GM19438 (cell line): ENCODE data around the gene RAPGEF4.

ENCODE experiments used
- ATAC-seq: cut with Tn5 transposase; IDR thresholded peaks from one replicate; pipeline ENCODE4 v1.9.1; 2021; ENCODE audit warnings: low read depth; ENCODE audit not compliant: unreplicated experiment

The RAPGEF4 gene

DNA sequence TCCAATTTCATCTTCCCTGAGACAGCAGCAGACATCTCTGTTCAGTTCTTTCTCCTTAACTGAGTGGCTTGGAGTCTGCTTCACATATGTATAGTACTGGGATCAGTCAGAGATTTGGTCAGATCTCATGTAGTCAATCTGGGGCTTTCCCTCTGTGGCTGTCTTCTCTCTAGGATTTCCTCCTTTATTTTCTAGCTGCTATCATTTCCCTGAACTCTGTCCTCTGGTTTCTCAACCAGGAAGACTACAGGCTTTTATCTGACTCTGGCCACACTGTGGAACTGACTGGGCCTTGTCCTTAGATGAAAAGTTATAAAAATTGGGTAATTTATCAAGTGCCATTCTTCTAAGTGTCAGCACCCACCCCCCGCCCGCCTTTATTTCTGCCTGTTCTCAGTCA is 121.0 kb downstream of the RAPGEF4 start:
- no peak for ATAC-seq

DNA sequence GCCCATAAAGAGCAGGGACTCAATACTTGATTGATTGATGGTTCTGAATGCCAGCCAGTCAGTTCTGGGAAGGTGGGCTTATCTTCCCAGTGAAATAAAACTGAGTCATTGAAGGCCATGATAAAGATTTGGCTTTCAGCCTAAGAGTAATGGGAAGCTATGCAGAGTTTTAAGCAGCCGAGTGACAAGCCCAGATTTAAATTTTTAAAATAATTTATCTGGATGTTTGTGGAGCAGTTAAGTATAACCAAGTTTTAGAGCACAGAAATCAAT is 122.8 kb downstream of the RAPGEF4 start:
- ATAC-seq = no peak

DNA sequence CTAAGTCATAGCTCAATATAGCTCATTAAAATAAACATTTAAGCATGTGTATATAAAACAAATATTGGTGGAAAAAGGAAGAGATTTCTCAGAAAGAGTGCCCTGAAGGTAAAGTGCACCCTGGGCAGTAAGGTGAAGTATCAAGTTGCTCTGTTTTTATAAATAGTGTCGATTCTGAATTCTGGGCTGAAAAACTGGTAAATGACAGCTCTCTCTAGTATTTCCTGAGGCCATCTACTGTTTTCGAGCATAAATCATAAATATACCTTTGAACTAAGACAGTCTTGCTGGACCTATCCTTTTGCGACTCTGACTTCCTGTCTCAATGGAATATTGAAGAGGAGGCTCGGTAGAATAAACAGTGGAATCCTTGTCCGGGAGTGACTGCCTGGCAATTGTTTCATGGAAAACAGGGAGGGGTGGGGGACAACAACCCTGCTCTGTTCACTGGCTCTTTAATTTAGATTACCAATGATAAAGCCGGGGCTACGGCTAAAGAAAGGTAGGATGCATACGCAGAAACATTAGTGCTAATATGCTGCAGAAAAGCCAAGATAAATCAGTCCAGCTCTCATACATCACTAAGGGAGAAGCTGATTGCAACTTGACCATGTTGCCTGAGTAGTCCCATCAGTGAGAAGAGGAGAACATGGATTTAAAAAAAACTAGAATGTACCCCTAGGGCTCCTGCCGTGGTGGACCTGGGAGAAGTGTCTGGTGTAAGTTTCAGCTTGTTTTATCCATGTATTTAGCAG is 124.1 kb downstream of the RAPGEF4 start:
- no peak for ATAC-seq

DNA sequence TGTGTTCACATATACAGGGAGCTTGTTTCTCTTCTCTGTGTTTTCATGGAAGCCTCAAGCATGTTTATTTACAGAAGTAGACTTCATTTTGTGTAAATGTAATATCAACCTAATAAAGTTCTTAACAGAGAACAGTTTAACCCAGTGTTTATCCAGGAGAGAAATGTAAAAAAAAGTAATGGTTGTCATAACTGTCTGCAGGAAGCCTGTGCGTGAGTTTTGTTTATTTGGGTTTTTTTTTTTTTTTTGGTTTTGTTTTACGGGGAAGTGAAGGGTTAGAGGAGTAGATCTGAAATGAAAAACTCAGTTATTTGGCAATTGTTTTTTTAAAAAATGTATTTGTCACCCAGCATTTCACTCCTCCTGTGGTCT is 124.7 kb downstream of the RAPGEF4 start:
- ATAC-seq = no peak

DNA sequence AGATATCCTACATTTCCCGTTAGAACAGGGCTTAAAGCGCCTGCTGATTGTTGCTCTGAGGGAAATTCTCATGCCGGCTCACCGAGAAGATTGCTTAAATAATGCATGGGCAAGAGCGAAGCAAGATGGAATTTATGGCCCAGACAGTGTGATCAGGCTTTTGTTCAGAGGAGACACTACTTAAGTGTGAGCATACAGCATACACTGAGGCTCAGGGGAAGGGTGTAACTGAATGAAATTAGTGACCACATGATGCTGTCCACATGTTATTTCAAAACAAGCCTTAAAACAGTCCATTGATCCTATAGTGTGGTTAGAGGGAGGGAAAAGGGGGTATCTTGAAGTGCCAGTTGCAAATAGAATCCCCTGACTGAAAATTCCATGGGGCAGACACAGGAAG is 125.5 kb downstream of the RAPGEF4 start:
- no peak for ATAC-seq

DNA sequence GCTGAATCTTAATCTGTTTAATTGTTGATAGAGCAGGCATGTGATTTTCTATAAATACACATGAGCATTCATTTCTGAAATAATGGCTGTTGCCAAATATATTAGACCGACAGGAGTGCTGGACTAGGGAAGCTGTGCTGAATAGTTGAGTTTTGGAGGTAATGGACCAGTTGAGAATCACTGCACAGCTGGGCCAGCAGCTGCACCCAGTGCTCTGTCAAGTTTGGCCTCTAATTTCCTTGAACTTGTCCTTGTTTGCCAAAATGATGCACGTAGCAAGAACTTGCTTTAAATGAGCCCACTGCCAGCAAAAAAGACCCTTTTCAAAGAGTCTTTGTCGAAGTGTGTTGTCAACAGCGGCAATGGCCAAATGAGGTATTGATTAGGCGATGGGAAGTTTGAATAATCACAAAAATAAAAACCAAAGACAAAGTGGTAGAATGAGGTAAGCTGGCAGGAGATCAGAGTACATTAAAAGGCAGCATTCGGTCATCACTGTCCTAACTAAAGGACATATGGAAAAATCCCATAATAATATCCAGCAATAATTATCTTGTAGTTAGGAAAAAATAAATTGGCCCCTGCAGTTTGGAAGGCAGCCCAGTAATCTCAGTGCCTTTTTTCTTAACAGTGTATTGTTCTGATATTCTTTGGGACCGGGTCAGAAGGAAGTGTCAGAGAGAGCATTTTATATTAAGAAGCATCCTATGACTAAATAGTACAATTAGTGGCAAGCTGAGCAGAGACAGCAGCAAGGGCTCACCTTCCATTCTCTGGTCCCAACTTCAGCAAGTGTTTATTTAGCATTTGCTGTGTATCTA is 126.2 kb downstream of the RAPGEF4 start:
- no peak for ATAC-seq

DNA sequence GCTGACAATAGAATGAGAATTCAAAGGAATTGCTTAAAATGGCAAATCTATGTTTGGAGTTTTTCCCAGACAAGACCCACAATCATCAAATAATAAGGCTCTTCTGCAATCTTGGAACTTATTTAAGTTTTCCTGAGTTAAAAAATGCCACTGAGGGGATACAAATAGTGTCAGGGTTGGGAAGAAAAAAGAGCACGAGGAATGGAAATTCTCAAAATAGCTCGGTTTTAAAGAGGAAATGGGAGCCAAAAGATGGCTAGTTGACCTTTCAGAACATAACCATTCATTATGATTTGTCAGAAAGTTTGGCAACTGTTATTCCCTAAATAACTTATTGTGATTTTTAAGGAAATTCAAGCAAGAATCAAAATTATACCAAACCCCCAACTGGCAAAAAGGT is 127.7 kb downstream of the RAPGEF4 start:
- ATAC-seq = no peak

DNA sequence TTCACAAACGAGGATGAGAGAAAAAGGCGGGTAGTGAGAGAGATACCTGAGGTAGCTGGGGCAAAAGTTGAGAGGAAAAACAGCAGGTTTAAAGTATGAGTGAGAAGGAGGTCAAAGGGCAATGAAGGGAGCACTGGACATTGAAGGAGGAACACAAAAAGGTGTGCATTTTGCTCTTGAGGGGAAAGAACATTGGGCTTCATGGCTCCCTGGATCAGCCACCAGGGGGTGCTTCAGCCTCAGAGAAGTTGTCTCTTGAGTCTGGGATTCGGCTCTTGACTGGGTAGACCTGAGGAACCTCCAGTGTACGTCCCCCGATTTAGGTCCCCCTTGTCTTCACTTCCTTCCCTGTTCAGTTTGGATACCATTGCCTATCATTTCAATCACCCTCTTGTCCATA is 128.5 kb downstream of the RAPGEF4 start:
- ATAC-seq = no peak

DNA sequence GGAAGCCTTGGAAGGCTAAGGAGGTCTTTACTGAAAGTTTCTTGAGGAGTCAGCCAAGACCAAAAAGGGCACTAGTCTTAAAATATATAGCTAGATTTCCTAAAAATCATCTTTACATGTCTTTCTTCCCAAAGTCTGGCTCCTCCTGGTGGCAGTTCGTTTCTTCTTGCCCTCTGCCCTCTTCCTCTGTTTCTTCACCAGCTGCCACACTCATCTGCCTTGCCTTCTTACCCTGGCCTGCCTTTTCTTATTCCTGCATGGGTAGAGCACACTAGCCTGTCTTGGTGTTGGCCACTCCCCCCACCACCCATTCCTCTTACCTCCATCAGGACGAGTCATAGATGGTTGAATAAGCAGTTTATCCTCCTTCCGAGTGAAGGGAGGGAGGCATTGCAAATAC is 129.8 kb downstream of the RAPGEF4 start:
- no peak for ATAC-seq

DNA sequence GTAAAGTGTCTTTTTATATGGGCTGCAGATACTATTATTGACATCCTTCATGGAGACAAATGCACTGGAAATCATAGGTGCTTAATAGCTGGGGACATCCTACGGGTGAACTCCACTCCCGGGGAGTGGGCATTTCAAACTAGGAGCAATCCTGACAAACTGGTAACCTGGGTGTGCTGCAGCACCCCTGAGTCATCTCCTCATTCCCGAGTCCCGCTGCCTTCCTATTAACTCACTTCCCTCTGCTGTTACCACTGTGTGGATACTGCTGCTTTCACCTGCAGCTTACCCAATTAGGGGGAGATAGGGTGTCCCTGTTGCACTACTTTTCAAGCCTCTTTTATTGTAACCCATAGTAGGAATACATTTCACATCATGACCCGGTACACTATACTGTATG is 134.2 kb downstream of the RAPGEF4 start:
- no peak for ATAC-seq

DNA sequence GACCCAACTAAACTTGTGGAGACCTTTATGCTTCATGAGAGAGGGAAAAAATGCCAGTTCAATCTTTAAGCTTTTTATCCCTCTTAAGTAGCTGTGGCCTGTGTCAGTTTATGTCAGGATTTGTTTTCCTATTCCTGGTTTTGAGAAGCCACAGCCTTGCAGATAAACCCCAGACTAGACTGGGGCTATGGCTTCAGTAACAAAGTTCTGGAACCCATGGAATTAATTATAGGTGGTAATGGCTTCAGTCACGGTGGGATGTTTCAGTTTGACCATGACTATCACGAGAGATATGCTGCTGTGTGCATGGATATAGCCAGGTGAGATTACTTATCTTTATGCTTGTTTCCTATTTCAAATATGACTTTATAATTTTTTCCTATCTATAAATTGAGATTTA is 134.8 kb downstream of the RAPGEF4 start:
- ATAC-seq = no peak

DNA sequence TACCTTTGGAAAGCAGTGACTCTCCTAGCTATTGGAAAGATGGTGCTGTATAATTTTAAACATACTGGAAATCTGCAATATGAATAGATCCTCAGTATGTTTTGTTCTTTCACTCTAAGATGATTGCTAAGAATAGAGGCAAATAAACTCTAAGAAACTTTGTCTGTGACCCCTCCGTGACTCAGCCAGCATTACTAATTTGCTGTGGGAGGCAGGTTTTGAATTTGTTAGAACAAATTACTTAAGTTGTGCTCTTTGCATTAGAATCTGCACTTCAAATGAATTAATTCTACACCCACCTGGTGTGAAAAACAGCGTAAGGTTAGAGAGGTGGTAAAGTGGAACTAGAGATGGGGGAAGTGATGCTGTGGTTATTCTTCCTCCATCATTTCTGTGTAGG is 142.2 kb downstream of the RAPGEF4 start:
- ATAC-seq = no peak

DNA sequence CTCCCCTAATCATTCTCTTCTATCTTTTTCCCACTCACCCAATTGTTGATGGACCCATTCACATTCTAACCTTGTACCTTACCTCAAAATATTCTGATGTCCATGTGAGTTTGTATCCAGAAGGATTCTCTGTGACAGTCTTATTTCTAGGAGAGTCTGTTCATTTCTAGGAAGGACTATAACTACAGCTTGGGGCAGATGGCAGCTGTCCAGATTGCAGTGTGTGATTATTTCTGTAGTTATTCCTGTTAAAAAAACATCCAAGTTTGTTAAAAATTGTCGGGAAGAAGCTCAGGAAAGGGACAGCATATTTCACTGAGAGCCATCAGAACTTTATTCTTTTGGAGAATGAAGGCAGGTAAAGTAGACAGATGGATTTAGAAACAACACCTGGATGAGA is 142.6 kb downstream of the RAPGEF4 start:
- ATAC-seq = no peak

DNA sequence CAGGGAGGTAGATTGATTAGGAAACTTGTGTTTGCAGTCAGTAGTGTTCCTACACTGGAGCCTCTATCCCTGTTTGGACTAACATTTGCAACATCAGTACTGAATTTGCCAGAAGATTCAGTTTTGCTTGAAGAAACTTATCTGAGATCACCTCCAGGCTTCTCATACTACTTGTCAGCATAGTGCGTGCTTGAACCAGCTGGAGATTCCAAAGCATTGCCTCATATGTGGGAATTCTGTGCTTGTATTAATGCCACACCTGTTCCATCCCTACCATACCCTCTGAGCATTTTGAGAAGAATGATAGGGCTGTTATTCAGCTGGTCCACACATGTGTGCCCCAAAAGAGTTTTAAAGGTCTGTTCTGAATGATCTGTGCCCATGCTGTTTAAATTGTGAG is 148.7 kb downstream of the RAPGEF4 start:
- ATAC-seq = no peak

DNA sequence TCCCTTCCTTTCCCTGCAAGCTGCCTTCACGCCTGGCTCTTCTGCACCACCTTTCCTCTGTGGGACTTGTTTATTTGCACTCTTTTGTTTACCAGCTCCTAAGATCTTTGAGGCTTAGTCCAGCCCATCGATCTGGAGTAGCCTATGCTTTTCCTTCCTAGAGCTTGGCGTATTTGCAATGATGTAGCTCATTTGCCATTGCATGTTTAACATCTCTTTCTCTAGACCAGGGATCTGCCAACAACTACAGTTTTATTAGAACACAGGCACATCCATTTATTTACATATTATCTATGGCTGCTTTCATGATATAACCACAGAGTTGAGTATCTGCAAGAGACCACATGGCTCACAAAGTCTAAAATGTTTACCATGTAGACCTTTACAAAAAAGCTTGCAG is 150.4 kb downstream of the RAPGEF4 start:
- no peak for ATAC-seq

DNA sequence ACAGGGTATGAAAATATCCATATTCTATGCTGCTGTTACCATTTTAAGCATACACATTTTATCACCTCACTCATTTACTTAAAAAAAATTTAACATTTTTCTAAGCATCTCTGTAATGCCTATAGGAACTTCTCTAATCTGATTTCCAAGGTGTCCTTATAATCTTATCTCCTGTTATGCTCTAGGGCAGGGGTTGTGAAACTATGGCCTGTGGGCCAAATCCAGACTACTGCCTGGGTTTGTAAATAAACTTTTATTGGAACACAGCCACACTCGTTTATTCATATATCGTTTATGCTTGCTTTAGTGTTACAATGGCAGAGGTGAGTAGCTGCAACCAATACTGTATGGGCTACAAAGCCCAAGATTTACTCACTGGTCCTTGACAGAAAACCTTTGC is 151.6 kb downstream of the RAPGEF4 start:
- no peak for ATAC-seq

DNA sequence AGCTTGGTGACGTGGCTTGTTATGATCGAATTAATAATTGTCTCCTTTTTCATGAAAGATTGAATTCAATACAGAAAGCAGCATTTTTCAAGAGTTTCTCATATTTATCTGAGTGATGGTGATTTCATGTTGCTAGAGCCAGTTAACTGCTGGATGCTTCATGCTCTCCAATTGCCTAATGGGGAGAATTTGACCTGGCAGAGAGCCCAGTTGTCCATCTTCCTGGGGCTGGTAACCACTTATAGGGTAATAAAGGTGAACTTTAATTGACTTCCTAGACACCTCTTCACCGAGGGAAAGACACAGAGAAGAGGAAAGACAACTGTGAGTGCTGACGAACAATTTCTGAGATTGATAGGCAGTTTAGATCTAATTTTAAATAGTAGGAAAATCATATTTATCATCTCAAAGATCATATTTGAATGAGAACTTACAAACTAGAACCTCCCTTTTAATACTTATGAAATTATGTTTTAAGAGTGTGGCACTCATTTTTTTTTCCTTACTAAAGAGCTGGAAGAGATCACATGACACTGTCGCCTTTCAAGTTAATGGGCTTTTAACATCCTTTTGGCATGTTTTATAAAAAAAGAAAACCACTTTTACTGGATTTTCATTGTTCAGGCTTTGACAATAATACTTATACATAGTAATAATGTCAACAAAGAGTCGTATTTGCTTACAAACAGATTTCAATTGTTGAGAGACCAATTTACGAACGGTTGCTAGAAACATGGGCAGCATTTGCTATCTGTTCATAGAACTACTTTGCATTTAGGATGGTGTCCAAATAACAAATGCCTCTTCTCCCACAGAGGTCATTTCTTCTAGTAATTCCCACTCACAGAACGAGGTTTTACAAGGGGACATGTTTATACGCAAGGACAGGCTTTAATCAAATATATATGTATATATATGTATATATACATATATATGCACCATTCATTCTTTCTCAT is 153.3 kb downstream of the RAPGEF4 start:
- no peak for ATAC-seq

DNA sequence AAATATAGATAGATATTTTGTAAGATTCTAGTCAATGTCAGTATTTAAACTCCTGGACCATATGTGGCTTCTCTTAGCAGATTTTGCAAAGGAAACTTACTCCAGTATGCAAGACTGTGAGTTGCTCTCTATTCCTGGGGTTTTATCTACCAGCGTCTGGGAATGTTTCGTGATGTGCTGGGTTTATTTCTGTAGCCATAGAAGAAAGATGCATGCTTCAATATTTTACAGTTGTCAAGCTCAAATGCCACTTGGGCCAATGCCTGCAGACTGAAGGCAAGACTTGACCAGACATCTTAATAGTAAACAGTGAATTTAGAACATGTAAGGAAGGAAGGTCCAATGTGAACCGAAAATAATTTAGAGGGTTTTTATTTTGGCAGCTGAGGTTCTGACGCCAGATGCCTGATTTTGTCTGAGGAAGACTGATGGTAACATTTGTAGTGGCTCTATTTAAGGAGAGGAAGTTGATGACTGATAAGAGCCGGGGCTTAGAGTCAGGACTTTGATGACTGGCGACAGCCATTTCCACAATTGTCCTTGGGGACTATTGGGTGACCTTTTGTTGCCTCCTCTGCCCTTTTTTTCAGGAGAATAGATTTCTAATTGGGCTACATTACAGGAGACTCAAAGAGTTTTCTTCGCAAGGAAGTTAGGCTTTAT is 154.3 kb downstream of the RAPGEF4 start:
- no peak for ATAC-seq

DNA sequence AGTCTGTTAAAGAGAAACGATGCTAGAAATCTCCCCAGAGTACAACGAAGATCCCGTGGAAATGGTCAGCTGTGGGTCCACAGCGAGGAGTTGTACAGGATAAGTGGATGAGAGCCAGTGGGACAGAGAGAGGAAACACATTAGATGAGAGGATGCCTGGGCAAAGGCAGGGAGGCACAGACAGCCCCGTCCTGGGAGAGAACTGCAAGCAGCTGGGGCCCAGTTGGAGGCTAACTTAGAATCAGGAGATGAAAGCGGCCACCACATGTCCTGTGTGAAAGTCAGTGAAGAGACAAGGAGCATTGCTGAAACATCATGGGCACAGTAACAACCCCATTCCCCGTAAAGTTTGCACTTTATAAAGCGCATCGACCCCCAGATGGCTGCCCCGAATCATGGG is 157.5 kb downstream of the RAPGEF4 start:
- ATAC-seq = no peak

DNA sequence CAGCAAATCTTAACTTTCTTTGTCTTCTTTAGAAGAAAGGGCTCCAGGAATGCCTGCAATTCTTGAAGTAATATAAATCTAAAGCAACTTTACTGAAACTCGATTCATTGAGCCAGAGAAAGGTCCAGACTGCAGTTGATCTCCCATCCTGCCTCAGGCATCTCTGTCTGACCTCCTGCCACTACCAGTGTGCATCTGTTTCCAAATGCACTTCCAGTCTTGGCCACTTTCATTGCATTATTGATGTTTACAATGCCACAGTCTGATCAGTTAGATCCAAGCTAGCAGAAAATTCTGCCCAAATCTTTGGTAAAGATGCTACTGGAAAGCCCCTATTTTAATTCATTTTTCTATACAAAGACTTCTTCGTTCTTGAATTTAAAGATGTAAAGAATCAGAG is 158.0 kb downstream of the RAPGEF4 start:
- ATAC-seq = no peak
